SU-DHL-6 (cell line): ENCODE results near the gene PLXNA2.

Experiments
- CTCF ChIP-seq: fragments of 200-600 bp; sonication (generic); IDR thresholded peaks from one replicate; pipeline ENCODE4 v1.5.1; 2017; ENCODE audit warnings: antibody characterized with exemption, mild to moderate bottlenecking, low read length, moderate library complexity; ENCODE audit not compliant: insufficient read depth, poor library complexity, severe bottlenecking
- EZH2phosphoT487 ChIP-seq: fragments of 200-600 bp; sonication (generic), shearing (Covaris generic); conservative IDR thresholded peaks from 2 replicates; pipeline ENCODE4 v1.6.1; 2018; ENCODE audit warnings: mild to moderate bottlenecking, antibody characterized with exemption, low read length, moderate library complexity, mixed read lengths

- TF ChIP-seq CTCF (no peak), EZH2phosphoT487 (no peak)
These were observed 140.3 kb downstream of the PLXNA2 start for GRCh38 chr1:208103597-208104513.
